Lower leg skin (tissue), 4 donors: ENCODE results near the gene ZC3HAV1. TPM values are rescaled to one million over a fixed set of nuclear protein-coding genes. Genes with fewer than 3 reads are reported as not detected.

Experiments used
- DNase-seq, 2 donors: peaks; one replicate each; pipeline ENCODE4 v3.0.0-alpha.2; 2019; ENCODE audit warnings: low spot score in 2 of 2
- H3K4me3 ChIP-seq: fragments of 200-600 bp; sonication (generic); 2 replicates; pipeline ENCODE4 v1.5.1; 2017; ENCODE audit warnings: mild to moderate bottlenecking, low read depth; ENCODE audit not compliant: poor library complexity, severe bottlenecking
- POLR2A ChIP-seq, 2 donors: fragments of 450-650 bp; IDR thresholded peaks; one replicate each; pipeline ENCODE4 v1.6.1; 2016 to 2017; ENCODE audit warnings: antibody characterized with exemption in 2 of 2, mild to moderate bottlenecking in 1 of 2, moderate library complexity in 1 of 2
- WGBS, 2 donors: methylation state at CpG; one replicate each; pipeline ENCODE4 v1.1.5; 2018; 5-methylcytosine and 5-hydroxymethylcytosine counted together
- intact Hi-C: fragments of 100-400 bp; cut with DNase I; formaldehyde crosslinking; loops from one replicate; pipeline ENCODE4 v1.15.0; 2023; ENCODE audit warnings: low total_unique reads
- total RNA-seq, 4 donors: library from RNA; depleted of rRNA; stranded (reverse); fragments of >200 nt; gene quantifications; one replicate each; pipeline ENCODE4 v1.1.0, GENCODE V29; 2016
- TF ChIP-seq, protein P1 (sequence below), 3 donors: fragments of 450-650 bp; IDR thresholded peaks; one replicate each; pipeline ENCODE4 v1.5.1; 2016; ENCODE audit warnings: antibody characterized with exemption in 3 of 3, mild to moderate bottlenecking in 3 of 3, moderate library complexity in 2 of 3

Gene ZC3HAV1
- total RNA-seq, 4 donors from 2014 or later = 15.4 to 25.8 (median 22.9) TPM

DNA sequence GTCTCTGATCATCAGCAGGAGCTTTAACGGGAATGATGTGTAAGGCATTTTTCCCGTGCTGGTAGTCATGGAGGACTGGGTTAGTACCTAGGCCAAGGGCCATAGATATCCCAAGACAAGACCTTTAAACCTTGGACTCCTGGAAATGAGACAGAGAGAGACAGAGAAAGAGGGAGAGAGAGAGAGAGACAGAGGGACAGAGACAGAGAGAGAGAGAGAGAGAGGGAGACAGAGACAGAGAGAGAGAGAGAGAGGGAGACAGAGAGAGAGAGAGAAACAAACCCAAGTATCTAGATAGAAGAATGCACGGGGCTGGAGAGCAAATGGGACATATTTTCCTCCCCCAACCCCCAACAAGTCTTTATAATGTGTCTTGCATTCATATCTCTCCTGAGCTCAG, 22.3 kb downstream of the ZC3HAV1 start:
- TF ChIP-seq, protein P1, sequence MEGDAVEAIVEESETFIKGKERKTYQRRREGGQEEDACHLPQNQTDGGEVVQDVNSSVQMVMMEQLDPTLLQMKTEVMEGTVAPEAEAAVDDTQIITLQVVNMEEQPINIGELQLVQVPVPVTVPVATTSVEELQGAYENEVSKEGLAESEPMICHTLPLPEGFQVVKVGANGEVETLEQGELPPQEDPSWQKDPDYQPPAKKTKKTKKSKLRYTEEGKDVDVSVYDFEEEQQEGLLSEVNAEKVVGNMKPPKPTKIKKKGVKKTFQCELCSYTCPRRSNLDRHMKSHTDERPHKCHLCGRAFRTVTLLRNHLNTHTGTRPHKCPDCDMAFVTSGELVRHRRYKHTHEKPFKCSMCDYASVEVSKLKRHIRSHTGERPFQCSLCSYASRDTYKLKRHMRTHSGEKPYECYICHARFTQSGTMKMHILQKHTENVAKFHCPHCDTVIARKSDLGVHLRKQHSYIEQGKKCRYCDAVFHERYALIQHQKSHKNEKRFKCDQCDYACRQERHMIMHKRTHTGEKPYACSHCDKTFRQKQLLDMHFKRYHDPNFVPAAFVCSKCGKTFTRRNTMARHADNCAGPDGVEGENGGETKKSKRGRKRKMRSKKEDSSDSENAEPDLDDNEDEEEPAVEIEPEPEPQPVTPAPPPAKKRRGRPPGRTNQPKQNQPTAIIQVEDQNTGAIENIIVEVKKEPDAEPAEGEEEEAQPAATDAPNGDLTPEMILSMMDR (IDR thresholded peaks at IDR 0.05) = no peak
- no peak for TF ChIP-seq POLR2A (IDR thresholded peaks at IDR 0.05)
- H3K4me3 ChIP-seq = no peak overlapping the region
- intact Hi-C loops = no loop called here
- 95% methylated on average over 3 of the region's 3 CpGs for whole genome bisulfite sequencing, 2 donors
- DNase-seq = no peak

DNA sequence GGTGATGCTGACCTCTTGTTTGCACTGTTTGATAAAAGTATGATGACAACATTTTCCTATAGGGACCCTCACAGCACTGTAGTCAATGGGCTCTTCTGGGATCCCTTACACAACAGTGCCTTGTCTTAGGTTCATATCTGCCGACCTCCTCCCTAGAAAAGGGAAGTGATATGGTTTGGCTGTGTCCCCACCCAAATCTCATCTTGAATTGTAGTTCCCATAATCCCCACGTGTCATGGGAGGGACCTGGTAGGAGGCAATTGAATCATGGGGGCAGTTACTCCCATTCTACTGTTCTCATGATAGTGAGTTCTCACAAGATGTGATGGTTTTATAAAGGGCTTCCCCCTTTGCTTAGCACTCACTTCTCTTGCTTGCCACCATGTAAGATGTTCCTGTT, 23.1 kb downstream of the ZC3HAV1 start:
- TF ChIP-seq, protein P1 (IDR thresholded peaks at IDR 0.05) = no peak
- no peak for TF ChIP-seq POLR2A (IDR thresholded peaks at IDR 0.05)
- H3K4me3 ChIP-seq = no peak overlapping the region
- intact Hi-C loops = no loop called here
- WGBS, 2 donors = 80 to 82% methylated on average over 2 of the region's 2 CpGs
- no peak for DNase-seq

DNA sequence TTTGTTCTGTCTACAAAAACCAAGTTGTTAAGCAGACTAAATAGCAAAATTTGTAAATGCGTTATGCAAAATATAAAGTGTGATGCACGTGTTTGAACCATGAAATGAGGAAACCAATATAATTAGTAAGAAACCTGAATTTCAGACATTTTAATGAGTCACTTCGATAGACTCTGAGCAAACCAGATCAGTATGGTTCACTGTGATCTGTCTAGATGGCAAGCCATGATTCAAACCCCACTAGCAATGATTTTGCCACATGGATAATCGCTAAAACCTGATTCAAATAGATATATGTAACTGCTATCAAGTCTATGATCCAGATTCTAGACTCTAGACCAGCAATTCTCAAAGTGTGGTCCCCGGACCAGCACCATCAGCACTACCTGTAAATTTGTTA, 24.8 kb downstream of the ZC3HAV1 start:
- intact Hi-C loops = no loop called here
- DNase-seq = no peak
- WGBS, 2 donors = 89 to 90% methylated on average over 5 of the region's 5 CpGs
- TF ChIP-seq POLR2A (IDR thresholded peaks at IDR 0.05) = no peak
- TF ChIP-seq, protein P1 (IDR thresholded peaks at IDR 0.05) = no peak
- no peak overlapping the region for H3K4me3 ChIP-seq

- TF ChIP-seq, protein P1 (IDR thresholded peaks at IDR 0.05) = no peak
- TF ChIP-seq POLR2A (IDR thresholded peaks at IDR 0.05) = no peak
- no peak for DNase-seq
- H3K4me3 ChIP-seq = no peak overlapping the region
- intact Hi-C loops = no loop called here
Measured at GRCh38 chr7:139081584-139081983, 27.9 kb downstream of the ZC3HAV1 start.

DNA sequence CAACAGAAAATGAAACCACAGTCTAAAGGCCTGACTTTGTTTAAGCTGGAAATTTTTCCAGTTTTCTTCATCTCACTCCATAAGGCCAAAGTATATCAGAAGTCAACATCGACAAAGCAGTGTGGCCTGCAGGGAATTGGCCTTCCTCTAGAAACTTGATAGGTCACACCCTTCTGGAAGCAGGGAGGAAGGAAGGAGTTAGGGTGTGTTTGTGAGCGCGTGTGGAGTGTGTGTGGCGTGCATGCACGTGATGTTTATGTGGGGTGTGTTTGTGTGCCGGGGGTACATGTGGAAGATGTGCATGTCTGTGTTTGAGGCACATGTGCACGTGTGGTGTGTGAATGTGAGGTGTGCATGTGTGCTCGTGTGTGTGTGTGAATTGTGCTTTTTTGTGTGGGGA, 28.6 kb downstream of the ZC3HAV1 start:
- 49 to 56% methylated on average over 8 of the region's 8 CpGs for WGBS, 2 donors
- H3K4me3 ChIP-seq = no peak overlapping the region
- TF ChIP-seq, protein P1 (IDR thresholded peaks at IDR 0.05) = no peak
- TF ChIP-seq POLR2A (IDR thresholded peaks at IDR 0.05) = no peak
- DNase-seq = no peak
- intact Hi-C loops = no loop called here

- intact Hi-C loops = loop anchor here (5.0 kb wide), 1 partner anchor 63 kb away; no protein-coding TSS in a partner anchor
- WGBS, 2 donors = 96% methylated on average over 15 of the region's 15 CpGs
- H3K4me3 ChIP-seq = no peak overlapping the region
- DNase-seq = no peak
- TF ChIP-seq, protein P1 (IDR thresholded peaks at IDR 0.05) = no peak
- no peak for TF ChIP-seq POLR2A (IDR thresholded peaks at IDR 0.05)
Measured at GRCh38 chr7:139079861-139080260, 29.7 kb downstream of the ZC3HAV1 start.
